PC-9 (cell line): Measurements from ENCODE around the gene MEIS2. TPM values are rescaled to one million over a fixed set of nuclear protein-coding genes. Genes with fewer than 3 reads are reported as not detected.

Source experiments
- BruUV-seq: library from RNA; stranded (reverse); fragments of 400-500 nt; replicated peaks from 2 replicates; lab custom pipeline; 2021; lab: Mats Ljungman, UMichigan
- CTCF ChIA-PET: fragments of 300-600 bp; sonication (Branson Sonifier 250); formaldehyde crosslinking; loops from one replicate; lab custom pipeline; 2022; ENCODE audit warnings: antibody characterized with exemption; lab: Charles Lee
- POLR2A ChIA-PET: fragments of 300-600 bp; sonication (Branson Sonifier 250); formaldehyde crosslinking; loops from one replicate; lab custom pipeline; 2022; ENCODE audit warnings: antibody characterized with exemption; ENCODE audit not compliant: unreplicated experiment; lab: Charles Lee
- DNase-seq, 2 experiments: peaks; one replicate each; pipeline versions ENCODE4 v3.0.0 to v3.0.0-alpha.2; 2015 to 2022; ENCODE audit warnings: mixed read lengths in 1 of 2
- H2AFZ ChIP-seq: fragments of 200-600 bp; sonication (generic); 2 replicates; pipeline ENCODE4 v1.8.1; 2017; ENCODE audit warnings: antibody characterized with exemption
- H3F3A ChIP-seq: fragments of 200-600 bp; sonication (generic); 2 replicates; pipeline ENCODE4 v1.8.1; 2017; ENCODE audit warnings: antibody characterized with exemption, mild to moderate bottlenecking, low read depth; ENCODE audit not compliant: insufficient read depth
- H3K27ac ChIP-seq: fragments of 200-600 bp; sonication (generic); 2 replicates; pipeline ENCODE4 v1.6.1; 2016; ENCODE audit warnings: mixed run types
- H3K27me3 ChIP-seq: fragments of 200-600 bp; sonication (generic); 2 replicates; pipeline ENCODE4 v1.6.1; 2016; ENCODE audit warnings: low read depth, mixed run types; ENCODE audit not compliant: insufficient read depth
- H3K36me3 ChIP-seq: fragments of 200-600 bp; sonication (generic); 2 replicates; pipeline ENCODE4 v1.6.1; 2016; ENCODE audit warnings: low read depth, mixed run types
- H3K4me1 ChIP-seq: fragments of 200-600 bp; sonication (generic); replicated peaks from 2 replicates; pipeline ENCODE4 v1.6.1; 2016; ENCODE audit warnings: mixed run types; ENCODE audit not compliant: insufficient read depth
- H3K4me2 ChIP-seq: fragments of 200-600 bp; sonication (generic); 2 replicates; pipeline ENCODE4 v1.6.1; 2017; ENCODE audit warnings: mixed run types
- H3K4me3 ChIP-seq: fragments of 200-600 bp; sonication (generic); 2 replicates; pipeline ENCODE4 v1.6.1; 2016; ENCODE audit warnings: mixed run types
- H3K79me2 ChIP-seq: fragments of 200-600 bp; sonication (generic); 2 replicates; pipeline ENCODE4 v1.6.1; 2017; ENCODE audit warnings: low read depth, mixed run types
- H3K9me2 ChIP-seq: fragments of 200-600 bp; sonication (generic); 2 replicates; pipeline ENCODE4 v1.8.1; 2017; ENCODE audit warnings: mild to moderate bottlenecking; ENCODE audit not compliant: insufficient read depth
- H3K9me3 ChIP-seq: fragments of 200-600 bp; sonication (generic); 2 replicates; pipeline ENCODE4 v1.8.1; 2016; ENCODE audit warnings: low read depth; ENCODE audit not compliant: insufficient read depth
- H4K20me1 ChIP-seq: fragments of 200-600 bp; sonication (generic); 2 replicates; pipeline ENCODE4 v1.8.1; 2017; ENCODE audit not compliant: insufficient read depth
- EZH2 ChIP-seq: fragments of 200-600 bp; sonication (generic); IDR thresholded peaks from 2 replicates; pipeline ENCODE4 v1.8.0; 2017; ENCODE audit warnings: antibody characterized with exemption, low read depth
- intact Hi-C: fragments of 100-400 bp; cut with micrococcal nuclease; formaldehyde crosslinking; loops from one replicate; pipeline ENCODE4 v1.10.0; 2022; ENCODE audit not compliant: unreplicated experiment
- total RNA-seq: library from RNA; stranded (reverse); gene quantifications from 2 replicates; pipeline ENCODE4 v1.2.3, GENCODE V29; 2021
- TF ChIP-seq, protein P1 (sequence below): fragments of 200-600 bp; sonication (generic); conservative IDR thresholded peaks from 2 replicates; pipeline ENCODE4 v1.6.1; 2017; ENCODE audit warnings: mixed run types, antibody characterized with exemption, mild to moderate bottlenecking, moderate library complexity

Gene MEIS2
- total RNA-seq, 1 experiment from 2014 or later, result 29.1 TPM

DNA sequence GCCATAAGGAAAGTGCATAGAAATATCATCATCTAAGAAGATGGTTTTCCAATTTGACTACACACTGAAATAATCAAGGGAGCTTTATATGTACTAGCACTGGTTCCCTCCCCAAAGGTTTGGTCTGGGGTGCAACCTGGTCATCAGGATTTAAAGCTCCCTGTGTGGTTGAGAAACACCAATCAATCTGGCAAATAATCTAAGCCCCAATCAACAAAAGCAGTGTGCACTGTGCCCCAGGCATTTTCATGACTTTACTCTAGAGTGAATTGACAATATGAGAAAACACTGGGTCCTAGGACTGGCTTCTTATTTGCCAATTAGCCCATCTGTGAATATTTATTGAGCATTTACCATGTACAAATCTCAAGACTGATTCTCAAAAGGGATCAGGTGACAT lies 255.1 kb downstream of the MEIS2 start:
- no peak for DNase-seq
- Histone ChIP-seq H3K79me2 (no peaks in the 10 kb centered on the region), H3K9me3 (no peaks in the 10 kb centered on the region), H3K36me3 (no peaks in the 10 kb centered on the region), H4K20me1 (no peaks in the 10 kb centered on the region), H3K4me1 (no peaks in the 10 kb centered on the region), H3K27ac (no peak overlapping the region), H3K4me2 (no peak overlapping the region), H2AFZ (no peak overlapping the region), H3F3A (no peaks in the 10 kb centered on the region), H3K4me3 (no peak overlapping the region), H3K9me2 (no peaks in the 10 kb centered on the region), H3K27me3 (no peaks in the 10 kb centered on the region)
- ChIA-PET POLR2A (no interaction called here), CTCF (no interaction called here)
- intact Hi-C loops, result no loop called here
- TF ChIP-seq EZH2, result no peak
- TF ChIP-seq, protein P1, sequence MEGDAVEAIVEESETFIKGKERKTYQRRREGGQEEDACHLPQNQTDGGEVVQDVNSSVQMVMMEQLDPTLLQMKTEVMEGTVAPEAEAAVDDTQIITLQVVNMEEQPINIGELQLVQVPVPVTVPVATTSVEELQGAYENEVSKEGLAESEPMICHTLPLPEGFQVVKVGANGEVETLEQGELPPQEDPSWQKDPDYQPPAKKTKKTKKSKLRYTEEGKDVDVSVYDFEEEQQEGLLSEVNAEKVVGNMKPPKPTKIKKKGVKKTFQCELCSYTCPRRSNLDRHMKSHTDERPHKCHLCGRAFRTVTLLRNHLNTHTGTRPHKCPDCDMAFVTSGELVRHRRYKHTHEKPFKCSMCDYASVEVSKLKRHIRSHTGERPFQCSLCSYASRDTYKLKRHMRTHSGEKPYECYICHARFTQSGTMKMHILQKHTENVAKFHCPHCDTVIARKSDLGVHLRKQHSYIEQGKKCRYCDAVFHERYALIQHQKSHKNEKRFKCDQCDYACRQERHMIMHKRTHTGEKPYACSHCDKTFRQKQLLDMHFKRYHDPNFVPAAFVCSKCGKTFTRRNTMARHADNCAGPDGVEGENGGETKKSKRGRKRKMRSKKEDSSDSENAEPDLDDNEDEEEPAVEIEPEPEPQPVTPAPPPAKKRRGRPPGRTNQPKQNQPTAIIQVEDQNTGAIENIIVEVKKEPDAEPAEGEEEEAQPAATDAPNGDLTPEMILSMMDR, result no peak
- no TSS peak for BruUV-seq

DNA sequence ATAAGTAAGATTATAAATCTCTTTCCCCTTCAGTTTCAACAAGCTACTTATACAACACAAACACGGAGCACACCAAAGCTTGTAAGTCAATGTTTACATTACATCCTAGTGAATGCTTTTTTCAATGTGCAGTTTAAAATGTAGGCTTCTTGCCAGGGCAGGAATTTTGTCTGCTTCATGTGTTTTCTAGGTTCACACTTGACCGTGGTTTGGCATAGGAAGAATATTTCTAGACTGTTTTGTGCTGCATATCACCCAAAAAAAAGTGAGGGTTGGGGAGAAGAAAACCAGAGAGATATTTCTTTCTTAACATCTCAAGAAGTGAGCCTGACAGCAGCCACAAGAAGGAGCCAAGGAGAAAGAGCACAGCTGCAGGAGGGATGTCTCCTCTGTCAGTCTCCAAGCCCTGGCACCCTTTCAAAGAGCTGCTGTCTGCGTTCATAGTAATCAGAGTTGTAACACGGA lies 255.8 kb downstream of the MEIS2 start:
- Histone ChIP-seq H3K27me3 (no peaks in the 10 kb centered on the region), H3K4me3 (no peak overlapping the region), H3K27ac (no peak overlapping the region), H3F3A (no peaks in the 10 kb centered on the region), H3K4me2 (no peak overlapping the region), H3K36me3 (no peaks in the 10 kb centered on the region), H3K79me2 (no peaks in the 10 kb centered on the region), H4K20me1 (no peaks in the 10 kb centered on the region), H3K9me2 (no peaks in the 10 kb centered on the region), H3K9me3 (no peaks in the 10 kb centered on the region), H3K4me1 (no peaks in the 10 kb centered on the region), H2AFZ (no peak overlapping the region; the same call in 1 of the 2 replicates)
- intact Hi-C loops, result no loop called here
- TF ChIP-seq, protein P1, result no peak
- no peak for TF ChIP-seq EZH2
- no TSS peak for BruUV-seq
- no peak for DNase-seq
- ChIA-PET CTCF (no interaction called here), POLR2A (no interaction called here)

DNA sequence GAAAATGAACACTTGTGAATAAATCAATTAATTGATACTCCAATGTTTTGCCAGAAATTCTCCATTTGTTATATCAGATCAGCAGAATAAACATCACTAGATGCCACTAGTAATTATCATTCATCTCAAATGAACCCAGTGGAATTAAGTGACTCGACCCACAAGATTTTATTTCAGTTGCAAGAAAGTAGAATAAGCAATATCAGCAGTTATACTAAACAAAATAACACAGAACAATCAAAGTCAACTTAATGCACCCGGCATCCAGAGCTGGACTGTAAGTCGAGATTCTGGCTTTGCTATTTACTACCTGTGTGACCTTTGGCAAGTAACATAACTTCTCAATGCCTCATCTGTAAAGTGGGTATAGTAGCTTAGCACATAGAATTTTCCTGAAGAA lies 256.5 kb downstream of the MEIS2 start:
- Histone ChIP-seq H3K27me3 (no peaks in the 10 kb centered on the region), H3K79me2 (no peaks in the 10 kb centered on the region), H2AFZ (no peak overlapping the region), H3K4me3 (no peak overlapping the region), H3K36me3 (no peaks in the 10 kb centered on the region), H4K20me1 (no peaks in the 10 kb centered on the region), H3K4me2 (no peak overlapping the region), H3K9me2 (no peaks in the 10 kb centered on the region), H3K9me3 (no peaks in the 10 kb centered on the region), H3K27ac (no peak overlapping the region), H3F3A (no peaks in the 10 kb centered on the region), H3K4me1 (no peaks in the 10 kb centered on the region)
- DNase-seq, result no peak
- TF ChIP-seq, protein P1, result no peak
- no peak for TF ChIP-seq EZH2
- no TSS peak for BruUV-seq
- ChIA-PET CTCF (no interaction called here), POLR2A (no interaction called here)
- intact Hi-C loops, result no loop called here
